Fibroblast of the aortic adventitia (primary cell): ENCODE results near the gene CSRP3. TPM values are rescaled to one million over a fixed set of nuclear protein-coding genes. Genes with fewer than 3 reads are reported as not detected.

Experiments used
- DNase-seq: peaks from one replicate; pipeline ENCODE4 v3.0.0-alpha.2; 2010; ENCODE audit warnings: low read depth
- H3K4me3 ChIP-seq: 2 replicates; pipeline ENCODE4 v1.5.1; 2011; ENCODE audit warnings: low read depth, mild to moderate bottlenecking, control low read depth, low read length, moderate library complexity
- total RNA-seq: library from RNA; depleted of rRNA; stranded (reverse); fragments of >200 nt; gene quantifications from 2 replicates; pipeline ENCODE4 v1.2.3, GENCODE V29; 2012; ENCODE audit warnings: low replicate concordance
- TF ChIP-seq, protein P1 (sequence below): IDR thresholded peaks from 2 replicates; pipeline ENCODE4 v1.5.1; 2011; ENCODE audit warnings: mild to moderate bottlenecking, low read length, control low read depth, inconsistent platforms; ENCODE audit not compliant: insufficient read depth

CSRP3 gene
- total RNA-seq, 1 donor, result 0.27 TPM

DNA sequence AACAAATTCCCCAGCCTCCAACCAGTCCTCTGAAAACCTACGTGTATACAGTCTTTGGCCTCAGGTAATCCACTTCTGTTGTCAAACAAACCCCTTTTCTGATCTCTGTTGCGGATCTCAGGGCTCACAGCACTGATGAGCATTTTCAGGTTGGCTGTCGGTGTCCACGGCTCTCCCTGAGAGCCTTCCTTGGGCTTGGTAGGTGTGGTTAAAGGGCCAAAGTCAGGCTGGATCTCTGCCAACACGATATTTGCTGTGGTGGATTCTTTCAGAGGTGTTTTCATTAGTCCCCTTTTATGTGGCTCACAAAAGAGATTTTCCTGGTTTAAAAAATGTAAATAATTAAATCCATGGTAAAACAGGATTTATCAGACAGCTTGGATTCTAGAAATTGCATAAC is 36.0 kb upstream of the CSRP3 start:
- no peak overlapping the region for H3K4me3 ChIP-seq
- DNase-seq, result no peak
- TF ChIP-seq, protein P1, sequence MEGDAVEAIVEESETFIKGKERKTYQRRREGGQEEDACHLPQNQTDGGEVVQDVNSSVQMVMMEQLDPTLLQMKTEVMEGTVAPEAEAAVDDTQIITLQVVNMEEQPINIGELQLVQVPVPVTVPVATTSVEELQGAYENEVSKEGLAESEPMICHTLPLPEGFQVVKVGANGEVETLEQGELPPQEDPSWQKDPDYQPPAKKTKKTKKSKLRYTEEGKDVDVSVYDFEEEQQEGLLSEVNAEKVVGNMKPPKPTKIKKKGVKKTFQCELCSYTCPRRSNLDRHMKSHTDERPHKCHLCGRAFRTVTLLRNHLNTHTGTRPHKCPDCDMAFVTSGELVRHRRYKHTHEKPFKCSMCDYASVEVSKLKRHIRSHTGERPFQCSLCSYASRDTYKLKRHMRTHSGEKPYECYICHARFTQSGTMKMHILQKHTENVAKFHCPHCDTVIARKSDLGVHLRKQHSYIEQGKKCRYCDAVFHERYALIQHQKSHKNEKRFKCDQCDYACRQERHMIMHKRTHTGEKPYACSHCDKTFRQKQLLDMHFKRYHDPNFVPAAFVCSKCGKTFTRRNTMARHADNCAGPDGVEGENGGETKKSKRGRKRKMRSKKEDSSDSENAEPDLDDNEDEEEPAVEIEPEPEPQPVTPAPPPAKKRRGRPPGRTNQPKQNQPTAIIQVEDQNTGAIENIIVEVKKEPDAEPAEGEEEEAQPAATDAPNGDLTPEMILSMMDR, result no peak

- no peak overlapping the region for H3K4me3 ChIP-seq
- TF ChIP-seq, protein P1, result no peak
- no peak for DNase-seq
Measured at GRCh38 chr11:19237381-19237780, 35.6 kb upstream of the CSRP3 start.

DNA sequence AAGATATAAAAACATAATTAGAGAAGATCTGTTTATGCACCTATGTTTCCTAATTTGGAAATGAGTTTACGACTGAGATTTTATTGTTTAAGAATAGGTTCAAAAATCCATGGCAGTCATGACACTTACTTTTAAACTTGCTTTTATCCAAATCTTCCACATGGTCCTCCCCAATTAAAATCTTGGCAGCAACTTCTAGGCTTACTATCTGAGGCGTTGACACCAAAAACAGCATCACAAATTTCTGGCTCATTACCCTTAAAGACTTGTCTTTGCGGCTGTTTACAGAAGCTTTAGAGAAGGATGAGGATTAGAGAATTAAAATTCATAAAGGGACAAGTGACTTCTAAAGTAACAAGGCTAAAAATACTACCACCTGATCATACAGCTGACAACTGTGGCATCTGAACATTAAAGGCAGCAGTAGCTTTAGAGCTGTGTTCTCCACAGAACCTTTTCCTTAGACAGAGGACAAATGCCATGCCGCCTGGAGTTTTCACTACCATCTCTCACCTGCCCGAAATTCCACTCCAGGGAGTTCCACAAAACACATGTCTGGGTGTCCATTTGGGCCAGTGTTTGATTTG is 32.5 kb upstream of the CSRP3 start:
- TF ChIP-seq, protein P1, result no peak
- DNase-seq, result no peak
- H3K4me3 ChIP-seq, result no peak overlapping the region

GRCh38 chr11:19232910-19233503 is 31.2 kb upstream of the CSRP3 start:
- TF ChIP-seq, protein P1, result no peak
- DNase-seq, result peak; percentile 95
- H3K4me3 ChIP-seq, result no peak overlapping the region

- no peak overlapping the region for H3K4me3 ChIP-seq
- DNase-seq, result no peak
- TF ChIP-seq, protein P1, result no peak
Measured at GRCh38 chr11:19229671-19230070, 27.9 kb upstream of the CSRP3 start.

DNA sequence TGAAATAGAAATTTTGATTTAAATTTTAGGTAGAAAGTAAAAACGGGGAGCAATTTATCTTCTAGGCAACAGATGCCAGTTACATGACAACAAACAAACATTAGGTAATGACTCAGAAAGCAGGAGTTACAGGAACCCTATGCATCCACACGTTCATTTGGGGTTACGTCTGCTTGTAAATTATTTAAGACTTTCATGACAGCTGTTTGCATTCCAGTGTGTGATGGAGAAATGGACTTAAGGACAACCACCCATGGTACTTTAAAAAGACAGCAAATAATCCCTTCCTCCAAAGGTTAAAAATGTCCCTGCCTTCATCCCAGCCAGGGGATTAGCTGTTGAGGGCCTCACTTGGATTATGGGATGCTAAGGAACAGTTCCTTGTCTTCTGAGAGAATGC is 27.2 kb upstream of the CSRP3 start:
- TF ChIP-seq, protein P1, result no peak
- no peak for DNase-seq
- no peak overlapping the region for H3K4me3 ChIP-seq
